Stimulated activated CD4-positive, alpha-beta T cell treated with anti-CD3 and anti-CD28 coated beads, Interleukin-4, amount 100 ng/mL, for 1 hour (primary cell): ENCODE data around the gene NOB1.
A peak's percentile ranks its signal among the peaks of the same experiment; 100 is the strongest.
"Not testable (repeated sequence)": the region's sequence is repeated elsewhere in the genome, so short reads cannot be mapped to it uniquely, and the experiment has no call there.

Source experiments
- DNase-seq: peaks from one replicate; pipeline ENCODE4 v3.0.0-alpha.2; 2020

Gene NOB1

DNA sequence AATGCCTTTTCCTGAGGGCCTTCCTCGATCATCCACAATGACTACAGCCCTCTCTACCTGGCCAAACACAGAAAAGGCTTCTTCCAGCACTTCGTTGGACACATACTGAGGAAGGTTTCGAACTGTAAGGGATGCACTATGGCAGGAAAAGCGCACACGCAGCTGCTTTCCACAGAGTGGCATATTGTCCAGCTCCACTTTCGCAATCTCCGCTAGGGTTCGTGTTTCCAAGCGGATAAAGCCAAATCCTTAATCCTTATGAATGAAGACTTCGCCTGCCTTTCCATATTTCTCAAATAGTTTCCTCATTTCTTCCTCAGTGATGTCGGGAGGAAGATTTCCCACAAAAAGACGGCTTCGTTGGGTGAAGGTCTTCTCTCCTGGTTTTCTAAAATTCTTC is 2.6 kb upstream of the NOB1 start:
- not testable (repeated sequence) for DNase-seq

DNA sequence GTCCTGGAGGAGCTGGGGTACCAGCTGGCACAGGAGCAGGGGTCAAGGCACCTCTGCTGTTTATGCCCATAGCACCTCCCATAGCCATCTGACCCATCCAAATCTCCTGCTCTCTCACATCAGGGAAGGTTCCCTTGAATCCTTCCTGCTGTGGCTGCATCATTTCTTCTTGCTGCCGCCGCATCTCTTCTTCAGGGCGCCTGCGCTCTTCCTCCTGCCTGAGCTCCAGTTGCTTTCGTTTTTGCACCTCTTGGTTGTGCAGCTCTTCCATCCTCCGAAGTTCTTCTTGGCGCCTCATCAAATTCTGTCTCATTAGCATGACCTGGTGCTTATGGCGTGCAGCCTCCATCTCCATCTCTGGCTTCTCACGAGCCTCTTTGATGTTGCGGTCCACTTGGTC is 2.0 kb upstream of the NOB1 start:
- DNase-seq = no peak

GRCh38 chr16:69754143-69754468 is 620 bp downstream of the NOB1 start:
- no peak for DNase-seq

GRCh38 chr16:69748694-69749345 is 5.9 kb downstream of the NOB1 start:
- no peak for DNase-seq

- no peak for DNase-seq
Measured at GRCh38 chr16:69747115-69747514, 7.6 kb downstream of the NOB1 start.

GRCh38 chr16:69745959-69746358 is 8.8 kb downstream of the NOB1 start:
- no peak for DNase-seq

- DNase-seq = no peak
Measured at GRCh38 chr16:69745232-69745612, 9.5 kb downstream of the NOB1 start.

DNA sequence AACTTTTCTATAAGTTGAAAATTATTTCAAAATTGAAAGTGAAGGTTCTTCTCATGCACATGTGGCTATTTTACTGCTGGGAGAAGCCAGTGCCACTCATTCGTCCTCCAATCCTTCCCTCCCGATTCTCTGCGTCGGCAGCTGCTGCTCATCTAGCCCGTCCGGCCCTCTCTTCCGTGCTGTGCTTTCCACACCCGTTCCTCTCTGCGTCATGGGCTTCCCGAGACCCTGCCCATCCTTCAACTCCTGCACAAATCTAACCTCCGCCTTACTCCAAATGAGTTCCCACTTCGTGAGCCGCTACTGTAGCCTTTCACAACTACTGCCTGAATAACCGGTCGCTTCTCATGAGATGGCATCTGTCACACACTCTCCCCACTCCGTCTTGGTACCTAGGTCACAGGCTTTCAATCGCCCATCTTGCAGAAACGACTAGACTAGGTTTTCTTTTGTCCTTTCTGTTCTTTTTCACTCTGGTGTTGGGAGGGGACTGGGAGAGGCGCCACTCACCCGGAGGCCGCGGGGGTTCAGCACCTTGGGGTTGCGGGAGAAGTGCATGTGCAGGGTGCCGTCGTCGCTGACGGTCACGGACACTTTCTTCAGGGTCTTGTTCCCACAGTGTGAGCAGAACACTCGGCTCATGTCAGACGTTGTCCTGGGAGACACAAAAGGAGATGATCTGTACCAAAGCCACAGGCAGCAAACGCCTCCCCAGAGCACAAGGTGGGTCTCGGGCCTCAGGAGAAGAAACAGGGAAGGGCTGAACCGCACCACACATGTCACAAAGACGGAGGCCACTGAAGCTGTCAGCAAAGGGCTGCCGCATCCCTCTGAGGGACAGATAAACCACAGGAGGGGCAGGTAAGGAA is 10.1 kb downstream of the NOB1 start:
- no peak for DNase-seq

DNA sequence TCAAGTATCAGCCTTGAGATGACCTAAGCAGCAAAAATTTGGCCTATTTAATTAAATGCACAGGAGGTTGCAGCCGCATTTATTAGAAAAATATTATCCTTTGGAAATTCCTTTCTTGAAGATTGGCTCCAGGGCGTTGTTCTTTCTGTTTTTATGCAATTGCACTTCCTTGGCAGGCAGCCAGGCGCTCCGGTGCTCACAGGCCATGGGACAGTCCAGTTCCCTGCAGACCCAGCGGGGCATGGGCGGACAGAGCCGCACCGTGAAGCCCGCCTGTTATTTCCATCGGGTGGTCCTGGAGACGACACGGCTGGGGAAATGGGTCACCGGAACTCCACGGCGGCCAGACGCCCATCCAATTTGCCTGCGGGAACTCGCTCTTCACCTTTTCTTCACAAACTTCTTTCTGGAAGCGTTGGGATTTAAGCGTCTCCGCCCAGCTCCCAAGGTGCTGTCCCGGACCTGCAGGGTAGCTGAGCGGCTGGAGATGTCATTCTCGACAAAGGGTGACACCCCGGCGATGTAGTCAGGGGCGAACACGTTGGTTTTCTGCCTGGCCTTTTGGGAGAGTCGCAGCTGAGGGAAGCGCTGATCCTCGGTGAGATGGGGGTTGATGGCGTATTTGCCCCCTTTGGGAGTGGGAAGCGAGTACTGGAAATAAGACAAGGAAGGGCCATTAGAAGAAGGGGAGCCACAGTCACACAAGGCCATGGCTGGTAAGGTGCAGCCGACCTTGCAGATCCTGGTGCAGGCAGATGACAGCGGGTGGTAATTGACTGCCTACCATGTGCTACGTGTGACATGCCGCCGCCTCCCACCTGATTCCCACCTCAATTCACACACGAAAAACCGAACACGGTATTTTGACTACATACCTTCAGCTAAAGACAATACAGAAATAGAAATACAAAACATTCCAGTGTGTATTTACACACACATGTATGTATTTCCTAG is 12.5 kb downstream of the NOB1 start:
- DNase-seq = no peak

DNA sequence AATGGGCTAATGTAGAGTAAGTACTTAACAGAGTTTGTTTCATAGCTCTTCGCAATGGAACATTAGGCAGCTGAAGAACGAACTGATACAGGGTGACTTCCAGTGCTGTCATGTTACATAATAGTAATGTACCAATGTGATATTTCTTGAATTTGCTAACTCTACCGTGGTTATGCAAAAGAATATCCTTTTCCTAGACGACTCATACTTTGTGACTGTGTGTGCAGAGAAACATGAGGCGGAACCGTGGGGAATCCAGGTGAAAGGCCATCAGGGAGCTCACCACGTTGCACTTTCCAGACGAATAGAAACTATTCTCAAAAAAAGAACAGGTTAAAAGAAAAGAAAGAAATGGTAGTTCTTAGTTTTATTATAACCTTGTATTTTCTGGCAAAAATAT is 13.2 kb downstream of the NOB1 start:
- DNase-seq = no peak

GRCh38 chr16:69732101-69732500 is 22.6 kb downstream of the NOB1 start:
- DNase-seq = no peak

DNA sequence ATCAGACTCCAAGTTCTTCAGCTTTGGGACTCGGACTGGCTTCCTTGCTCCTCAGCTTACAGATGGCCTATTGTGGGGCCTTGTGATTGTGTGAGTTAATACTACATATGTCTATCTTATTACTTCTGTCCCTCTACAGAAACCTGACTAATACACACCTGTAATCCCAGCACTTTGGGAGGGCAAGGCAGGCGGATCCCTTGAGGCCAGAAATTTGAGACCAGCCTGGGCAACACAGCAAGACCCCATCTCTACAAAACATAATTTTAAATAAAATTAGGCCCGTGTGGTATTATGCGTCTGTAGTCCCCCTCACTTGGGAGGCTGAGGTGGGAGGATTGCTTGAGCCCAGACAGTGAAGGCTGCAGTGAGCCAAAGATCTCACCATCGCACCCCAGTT is 23.4 kb downstream of the NOB1 start:
- not testable (repeated sequence) for DNase-seq

DNA sequence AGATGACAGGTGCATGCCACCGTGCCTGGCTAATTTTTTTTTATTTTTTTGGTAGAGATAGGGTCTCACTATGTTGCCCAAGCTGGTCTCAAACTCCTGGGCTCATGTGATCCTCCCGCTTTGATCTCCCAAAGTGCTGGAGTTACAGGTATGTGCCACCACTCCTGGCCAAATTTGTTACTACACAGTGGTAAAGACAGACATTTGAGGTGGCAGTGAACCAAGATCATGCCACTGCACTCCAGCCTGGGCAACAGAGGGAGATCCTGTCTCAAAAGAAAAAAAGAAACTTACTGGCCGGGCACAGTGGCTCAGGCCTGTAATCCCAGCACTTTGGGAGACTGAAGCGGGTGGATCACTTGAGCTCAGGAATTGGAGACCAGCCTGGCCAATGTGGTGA is 25.7 kb downstream of the NOB1 start:
- DNase-seq = not testable (repeated sequence)

DNA sequence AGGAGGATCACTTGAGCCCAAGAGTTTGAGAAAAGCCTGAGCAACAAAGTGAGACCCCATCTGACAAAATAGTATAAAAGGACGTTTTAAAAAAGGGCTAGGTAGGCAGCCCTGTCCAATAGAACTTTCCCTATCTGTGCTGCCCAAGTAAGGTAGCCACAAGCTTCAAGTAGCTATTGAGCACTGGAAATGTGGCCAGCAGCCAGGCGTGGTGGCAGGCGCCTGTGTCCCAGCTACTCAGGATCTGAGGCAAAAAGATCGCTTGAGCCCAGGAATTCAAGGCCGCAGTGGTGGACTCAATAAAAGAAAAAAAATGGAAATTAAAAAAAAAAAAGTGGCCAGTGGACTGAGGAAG is 26.8 kb downstream of the NOB1 start:
- DNase-seq = no peak

- peak; percentile 88 for DNase-seq
Measured at GRCh38 chr16:69726313-69727060, 28.2 kb downstream of the NOB1 start, which contains the start of gene NQO1. Gene NQO1, minus strand, starts transcription at chr16:69726560. Its CDS starts 121 bp downstream, at chr16:69726439.

DNA sequence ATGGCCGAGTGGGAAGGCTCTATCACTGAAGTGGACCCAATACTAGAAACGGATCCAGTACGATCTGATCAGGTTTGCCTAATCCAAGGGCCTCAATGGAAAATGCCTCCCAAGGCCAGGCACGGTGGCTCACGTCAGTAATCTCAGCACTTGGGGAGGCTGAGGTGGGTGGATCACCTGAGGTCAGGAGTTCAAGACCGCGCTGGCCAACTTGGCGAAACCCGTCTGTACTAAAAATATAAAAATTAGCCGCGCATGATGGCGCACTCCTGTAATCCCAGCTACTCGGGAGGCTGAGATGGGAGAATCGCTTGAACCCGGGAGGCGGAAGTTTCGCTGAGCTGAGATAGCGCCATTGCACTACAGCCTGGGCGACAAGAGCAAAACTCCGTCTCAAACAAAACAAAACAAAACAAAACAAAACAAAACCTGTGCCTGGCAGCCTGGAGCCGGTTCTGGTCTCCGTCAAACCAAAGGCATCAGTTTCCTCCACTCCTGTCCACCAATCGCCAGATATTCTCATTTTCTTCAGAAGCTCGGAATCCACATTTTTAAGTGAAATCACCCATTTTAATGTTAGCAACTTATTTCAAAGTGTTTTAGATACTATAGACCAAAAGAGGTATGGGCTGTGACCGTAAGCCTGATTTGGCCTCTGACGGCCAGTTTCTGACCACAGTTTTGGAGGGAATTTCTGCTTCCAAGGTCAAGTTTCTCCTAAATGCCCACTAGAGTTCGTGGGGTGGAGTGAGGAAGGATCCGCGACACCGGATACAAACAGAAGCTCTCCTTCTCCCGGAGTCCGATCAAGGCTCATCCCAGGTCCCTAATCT is 29.0 kb downstream of the NOB1 start:
- no peak for DNase-seq

DNA sequence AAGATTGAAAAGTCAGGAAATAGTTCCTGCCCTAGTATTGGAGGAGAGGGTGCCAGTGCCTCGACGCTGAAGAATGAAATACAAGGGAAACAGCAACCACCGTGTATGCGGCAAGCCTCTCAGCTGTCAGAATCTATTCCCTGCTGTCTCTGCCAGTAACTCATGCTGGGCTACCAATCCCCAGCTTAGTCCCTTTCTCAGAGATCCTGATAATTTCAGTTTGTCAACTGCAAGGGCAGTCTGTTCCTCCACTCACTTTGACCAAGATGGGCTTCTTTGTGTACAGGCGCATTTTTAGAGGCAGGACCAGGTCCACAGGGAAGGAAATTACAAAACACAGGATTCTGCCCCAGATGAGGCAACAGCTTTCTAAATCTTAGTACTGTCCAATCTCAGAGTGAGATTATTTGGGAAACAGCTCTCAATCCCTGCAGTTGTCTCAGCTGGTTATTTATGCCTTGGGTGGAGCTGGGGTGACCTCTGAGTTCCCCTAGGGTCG is 29.7 kb downstream of the NOB1 start:
- DNase-seq = no peak

GRCh38 chr16:69724414-69724873 is 30.3 kb downstream of the NOB1 start:
- DNase-seq = no peak

DNA sequence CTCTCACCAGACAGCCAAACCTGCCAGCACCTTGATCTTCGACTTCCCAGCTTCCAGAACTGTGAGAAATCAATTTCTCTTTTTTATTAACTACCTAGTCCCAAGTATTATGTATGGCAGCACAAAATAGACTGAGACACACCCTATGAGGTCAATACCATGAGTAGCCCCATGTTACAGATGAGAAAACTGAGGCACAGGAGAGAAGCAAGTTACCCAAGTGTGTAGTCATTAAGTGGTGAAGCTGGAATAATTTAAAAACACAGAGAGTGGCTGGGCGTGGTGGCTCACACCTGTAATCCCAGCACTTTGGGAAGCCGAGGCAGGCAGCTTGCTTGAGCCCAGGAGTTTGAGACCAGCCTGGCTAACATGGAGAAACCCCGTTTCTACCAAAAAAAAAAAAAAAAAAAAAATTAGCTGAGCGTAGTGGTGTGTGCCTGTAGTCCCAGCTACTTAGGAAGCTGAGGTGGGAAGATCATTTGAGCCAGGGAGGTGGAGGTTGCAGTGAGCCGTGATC is 33.2 kb downstream of the NOB1 start:
- no peak for DNase-seq

GRCh38 chr16:69720822-69721430 is 33.8 kb downstream of the NOB1 start:
- no peak for DNase-seq
